ENCODE measurements around the gene IRGM.

IRGM gene

DNA sequence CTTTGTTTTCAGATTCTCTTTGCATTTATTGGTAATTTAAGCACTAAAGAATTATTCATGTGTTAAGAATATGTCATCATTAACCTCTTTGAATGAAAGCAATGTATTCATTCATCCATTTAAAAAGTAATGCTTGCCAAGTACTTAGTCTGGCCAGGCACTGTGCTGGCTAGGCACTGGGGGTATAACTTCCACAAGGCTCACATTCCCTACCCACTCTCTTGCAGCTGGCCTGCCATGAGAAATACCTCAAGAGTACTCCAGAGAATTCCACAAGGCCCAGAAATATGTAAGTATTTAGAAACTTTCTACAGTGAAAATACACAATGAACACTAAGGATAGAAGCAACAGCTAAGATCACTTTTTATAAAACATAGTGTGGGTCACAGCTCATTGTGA lies 33.0 kb downstream of the IRGM start:
- Histone ChIP-seq H3K4me3 (ENCODE audit: severe bottlenecking) (no peak overlapping the region), H3K36me3 (ENCODE audit: low read depth) (no peaks in the 10 kb centered on the region), H3K27me3 (ENCODE audit: insufficient read depth, poor library complexity, severe bottlenecking) (no peaks in the 10 kb centered on the region), H3K4me1 (ENCODE audit: insufficient read depth, poor library complexity, severe bottlenecking) (no peaks in the 10 kb centered on the region), H3K27ac (ENCODE audit: poor library complexity, severe bottlenecking) (no peak overlapping the region), H3K9me3 (ENCODE audit: severe bottlenecking) (peaks cover 3% of the 10 kb centered on the region)
- ATAC-seq (ENCODE audit: low read depth) = no peak
- DNase-seq (ENCODE audit: low spot score) = no peak
- TF ChIP-seq, protein P1, sequence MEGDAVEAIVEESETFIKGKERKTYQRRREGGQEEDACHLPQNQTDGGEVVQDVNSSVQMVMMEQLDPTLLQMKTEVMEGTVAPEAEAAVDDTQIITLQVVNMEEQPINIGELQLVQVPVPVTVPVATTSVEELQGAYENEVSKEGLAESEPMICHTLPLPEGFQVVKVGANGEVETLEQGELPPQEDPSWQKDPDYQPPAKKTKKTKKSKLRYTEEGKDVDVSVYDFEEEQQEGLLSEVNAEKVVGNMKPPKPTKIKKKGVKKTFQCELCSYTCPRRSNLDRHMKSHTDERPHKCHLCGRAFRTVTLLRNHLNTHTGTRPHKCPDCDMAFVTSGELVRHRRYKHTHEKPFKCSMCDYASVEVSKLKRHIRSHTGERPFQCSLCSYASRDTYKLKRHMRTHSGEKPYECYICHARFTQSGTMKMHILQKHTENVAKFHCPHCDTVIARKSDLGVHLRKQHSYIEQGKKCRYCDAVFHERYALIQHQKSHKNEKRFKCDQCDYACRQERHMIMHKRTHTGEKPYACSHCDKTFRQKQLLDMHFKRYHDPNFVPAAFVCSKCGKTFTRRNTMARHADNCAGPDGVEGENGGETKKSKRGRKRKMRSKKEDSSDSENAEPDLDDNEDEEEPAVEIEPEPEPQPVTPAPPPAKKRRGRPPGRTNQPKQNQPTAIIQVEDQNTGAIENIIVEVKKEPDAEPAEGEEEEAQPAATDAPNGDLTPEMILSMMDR (IDR thresholded peaks at IDR 0.05; ENCODE audit: poor library complexity, severe bottlenecking) = no peak

DNA sequence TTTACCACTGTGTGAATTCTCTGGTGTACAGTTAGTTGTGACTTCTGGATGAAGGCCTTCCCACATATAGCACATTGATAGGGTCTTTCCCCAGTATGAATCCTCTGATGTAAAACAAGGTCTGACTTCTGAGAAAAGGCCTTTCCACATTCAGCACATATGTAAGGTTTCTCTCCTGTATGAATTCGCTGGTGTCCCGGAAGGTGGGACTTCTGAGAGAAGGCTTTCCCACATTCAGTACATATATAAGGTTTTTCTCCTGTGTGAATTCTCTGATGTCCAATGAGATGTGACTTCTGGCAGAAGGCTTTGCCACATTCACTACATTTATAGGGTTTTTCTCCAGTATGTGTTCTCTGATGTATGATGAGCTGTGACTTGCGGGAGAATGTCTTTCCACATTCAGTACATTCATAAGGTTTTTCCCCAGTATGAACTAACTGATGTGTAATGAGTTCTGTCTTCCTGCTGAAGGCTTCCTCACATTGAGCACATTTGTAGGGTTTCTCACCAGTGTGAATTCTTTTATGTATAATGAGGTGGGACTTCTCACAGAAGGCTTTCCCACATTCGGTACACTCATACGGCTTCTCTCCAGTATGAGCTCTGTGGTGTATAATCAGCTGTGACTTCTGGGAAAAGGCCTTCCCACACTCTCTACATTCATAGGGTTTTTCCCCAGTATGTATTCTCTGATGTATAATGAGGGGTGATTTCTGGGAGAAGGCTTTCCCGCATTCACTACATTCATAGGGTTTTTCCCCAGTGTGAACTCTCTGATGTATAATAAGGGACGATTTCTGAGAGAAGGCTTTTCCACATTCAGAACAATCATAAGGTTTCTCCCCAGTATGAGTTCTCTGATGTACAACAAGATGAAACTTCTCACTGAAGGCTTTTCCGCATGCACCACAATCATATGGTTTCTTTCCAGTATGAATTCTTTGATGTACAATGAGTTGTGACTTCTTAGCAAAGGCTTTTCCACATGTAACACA lies 49.4 kb downstream of the IRGM start:
- ATAC-seq (ENCODE audit: low read depth) = no peak
- no peak overlapping the region for H3K27ac ChIP-seq (ENCODE audit: poor library complexity, severe bottlenecking)
- peaks cover 58% of the 10 kb centered on the region for H3K9me3 ChIP-seq (ENCODE audit: severe bottlenecking)
- no peaks in the 10 kb centered on the region for H3K4me1 ChIP-seq (ENCODE audit: insufficient read depth, poor library complexity, severe bottlenecking)
- no peaks in the 10 kb centered on the region for H3K27me3 ChIP-seq (ENCODE audit: insufficient read depth, poor library complexity, severe bottlenecking)
- TF ChIP-seq, protein P1 (IDR thresholded peaks at IDR 0.05; ENCODE audit: poor library complexity, severe bottlenecking) = no peak
- no peak for DNase-seq (ENCODE audit: low spot score)
- no peak overlapping the region for H3K4me3 ChIP-seq (ENCODE audit: severe bottlenecking)
- H3K36me3 ChIP-seq (ENCODE audit: low read depth) = peaks cover 10% of the 10 kb centered on the region; the same call in 1 of the 2 replicates
